H1 (cell line): ENCODE measurements around the gene LRRC32. TPM values are rescaled to one million over a fixed set of nuclear protein-coding genes. Genes with fewer than 3 reads are reported as not detected.

Experiments used
- CTBP2 ChIP-seq: IDR thresholded peaks from 2 replicates; pipeline ENCODE4 v1.7.0; 2011; ENCODE audit warnings: borderline replicate concordance, mild to moderate bottlenecking, moderate library complexity, mixed read lengths, low read length; ENCODE audit not compliant: insufficient read depth, insufficient read length
- EZH2 ChIP-seq: fragments of 200-600 bp; sonication (generic); IDR thresholded peaks from 2 replicates; pipeline ENCODE4 v1.7.1; 2012; ENCODE audit warnings: low read depth, mild to moderate bottlenecking, moderate library complexity, low read length, inconsistent platforms; ENCODE audit not compliant: severe bottlenecking
- POLR2AphosphoS5 ChIP-seq: IDR thresholded peaks from 2 replicates; pipeline ENCODE4 v1.6.1; 2011; ENCODE audit warnings: low read depth, low read length
- SP2 ChIP-seq: IDR thresholded peaks from 2 replicates; pipeline ENCODE4 v1.6.1; 2012; ENCODE audit warnings: mild to moderate bottlenecking, low read length, inconsistent platforms
- TBP ChIP-seq: IDR thresholded peaks from 2 replicates; pipeline ENCODE4 v1.6.1; 2011; ENCODE audit warnings: low read depth, low read length, improper control_type of control experiment
- polyA plus RNA-seq, 7 experiments: library from polyadenylated mRNA; depleted of rRNA in 3 of 7; stranded (reverse) in 5 of 7; unstranded in 2 of 7; fragments of >200 nt in 5 of 7; fragments of 200-250 nt in 2 of 7; gene quantifications; 1 replicate in 5 of 7; 2 replicates in 1 of 7; 4 replicates in 1 of 7; pipeline versions ENCODE4 v1.2.1 to v1.2.3, GENCODE V29; 2011 to 2013; ENCODE audit warnings: missing spikeins in 2 of 7, mixed read lengths in 2 of 7
- total RNA-seq: library from RNA; stranded (reverse); fragmentation: NEBNext Ultra II Directional; extraction: Animal tissue kit (Norgen Biotek cat#: 25700); gene quantifications from 2 replicates; pipeline ENCODE4 v1.2.1, GENCODE V29; 2021
- TF ChIP-seq, protein P1 (sequence below): IDR thresholded peaks from 2 replicates; pipeline ENCODE4 v1.6.1; 2012; ENCODE audit warnings: inconsistent platforms

LRRC32 gene
- total and polyA plus RNA-seq, 2 of the 8 experiments (the other 6 are each of a cell fraction or from before 2014, with no cell fraction given) = 0.99 to 1.9 TPM

DNA sequence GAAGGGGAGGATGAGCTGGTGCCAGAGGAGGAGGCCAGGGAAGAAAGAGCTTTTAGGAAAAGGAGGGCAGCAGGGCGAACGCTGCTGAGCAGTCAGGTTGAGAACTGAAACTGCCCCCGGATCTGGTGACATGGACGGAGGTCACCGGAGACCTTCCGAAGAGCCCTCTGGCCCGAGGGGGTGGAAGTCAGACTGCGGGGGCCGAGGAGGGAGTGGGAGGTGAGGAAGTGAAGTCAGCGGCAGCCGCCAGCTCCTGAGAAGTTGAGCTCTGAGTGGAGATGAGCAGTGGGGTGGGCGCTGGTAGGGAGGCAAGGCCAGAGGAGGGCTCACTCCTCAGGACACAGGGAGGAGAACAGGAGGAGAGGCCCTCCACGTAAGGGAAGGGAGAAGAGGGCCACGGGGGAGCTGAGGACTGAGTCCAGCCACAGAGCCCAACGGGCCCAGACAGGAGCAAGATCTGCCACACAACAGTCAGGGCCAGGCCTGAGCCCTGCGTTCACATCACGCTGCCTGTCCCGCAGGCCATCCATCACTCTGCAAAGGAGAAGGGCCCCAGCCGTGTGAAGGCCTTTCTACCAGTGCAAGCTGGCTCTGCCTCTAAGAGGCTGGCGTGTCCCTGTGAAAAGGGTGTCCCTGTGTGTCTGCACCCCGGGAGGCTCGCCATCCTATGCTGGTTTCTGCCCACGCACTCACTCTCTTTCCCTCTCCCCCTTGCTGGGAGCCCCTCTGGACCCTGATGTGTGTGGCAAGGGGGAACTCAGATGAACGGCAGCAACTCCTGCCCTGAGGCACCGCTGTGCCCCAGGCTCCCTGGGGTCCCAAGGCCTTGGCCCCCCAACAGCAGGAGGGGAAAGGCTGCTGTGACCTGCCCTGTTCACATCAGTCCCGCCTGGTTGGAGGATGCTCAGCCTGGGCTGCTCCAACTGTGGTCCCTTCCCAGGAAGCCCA, 19.0 kb upstream of the LRRC32 start (continued):
- TF ChIP-seq POLR2AphosphoS5 = no peak
- no peak for TF ChIP-seq EZH2
- no peak for TF ChIP-seq SP2
- TF ChIP-seq, protein P1, sequence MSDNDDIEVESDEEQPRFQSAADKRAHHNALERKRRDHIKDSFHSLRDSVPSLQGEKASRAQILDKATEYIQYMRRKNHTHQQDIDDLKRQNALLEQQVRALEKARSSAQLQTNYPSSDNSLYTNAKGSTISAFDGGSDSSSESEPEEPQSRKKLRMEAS = no peak
- TF ChIP-seq TBP = no peak
- no peak for TF ChIP-seq CTBP2
